Measurements from ENCODE around the gene ARHGAP42.

- TF ChIP-seq CTCF (IDR thresholded peaks at IDR 0.05; ENCODE audit: low read depth, low read length, poor library complexity, severe bottlenecking) (no peak), EZH2phosphoT487 (IDR thresholded peaks at IDR 0.05; ENCODE audit: borderline replicate concordance, low read length) (no peak)
These were observed 221.7 kb downstream of the ARHGAP42 start for GRCh38 chr11:100908746-100909145.
